ENCODE results near the gene IDNK.
A peak's percentile ranks its signal among the peaks of the same experiment; 100 is the strongest.
"Not testable (repeated sequence)": the region's sequence is repeated elsewhere in the genome, so short reads cannot be mapped to it uniquely, and the experiment has no call there.

The IDNK gene

DNA sequence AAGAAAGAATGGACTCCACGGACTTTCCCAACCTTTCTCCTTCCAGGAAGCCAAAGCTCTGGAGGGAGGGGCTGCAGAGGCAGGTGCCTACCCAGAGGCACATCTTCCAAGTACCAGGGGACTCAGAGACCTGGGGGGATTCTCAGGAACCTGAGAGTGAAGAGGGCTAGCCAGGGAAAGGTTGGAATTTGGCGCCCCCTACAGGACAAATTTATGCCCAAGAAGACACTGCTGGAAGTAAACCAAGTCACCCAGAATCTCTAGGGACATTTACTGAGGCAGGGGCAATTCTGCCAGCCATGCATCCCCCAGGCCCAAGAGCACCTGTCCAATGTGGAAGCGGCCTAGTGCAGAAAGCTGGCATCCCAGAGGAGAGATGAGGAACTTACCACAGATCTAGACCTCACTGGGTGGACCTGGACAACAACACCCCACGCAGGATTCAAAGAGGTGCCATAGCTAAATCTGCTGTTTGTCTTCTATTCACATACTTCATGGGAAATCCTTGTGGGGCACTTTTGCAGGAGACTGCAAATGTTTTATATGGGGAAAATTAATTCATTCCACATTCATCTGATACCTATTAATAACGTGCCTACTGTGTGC is 25.9 kb upstream of the IDNK start:
- peak; percentile 57 for DNase-seq (ENCODE audit: low read depth)
- TF ChIP-seq, protein P1, sequence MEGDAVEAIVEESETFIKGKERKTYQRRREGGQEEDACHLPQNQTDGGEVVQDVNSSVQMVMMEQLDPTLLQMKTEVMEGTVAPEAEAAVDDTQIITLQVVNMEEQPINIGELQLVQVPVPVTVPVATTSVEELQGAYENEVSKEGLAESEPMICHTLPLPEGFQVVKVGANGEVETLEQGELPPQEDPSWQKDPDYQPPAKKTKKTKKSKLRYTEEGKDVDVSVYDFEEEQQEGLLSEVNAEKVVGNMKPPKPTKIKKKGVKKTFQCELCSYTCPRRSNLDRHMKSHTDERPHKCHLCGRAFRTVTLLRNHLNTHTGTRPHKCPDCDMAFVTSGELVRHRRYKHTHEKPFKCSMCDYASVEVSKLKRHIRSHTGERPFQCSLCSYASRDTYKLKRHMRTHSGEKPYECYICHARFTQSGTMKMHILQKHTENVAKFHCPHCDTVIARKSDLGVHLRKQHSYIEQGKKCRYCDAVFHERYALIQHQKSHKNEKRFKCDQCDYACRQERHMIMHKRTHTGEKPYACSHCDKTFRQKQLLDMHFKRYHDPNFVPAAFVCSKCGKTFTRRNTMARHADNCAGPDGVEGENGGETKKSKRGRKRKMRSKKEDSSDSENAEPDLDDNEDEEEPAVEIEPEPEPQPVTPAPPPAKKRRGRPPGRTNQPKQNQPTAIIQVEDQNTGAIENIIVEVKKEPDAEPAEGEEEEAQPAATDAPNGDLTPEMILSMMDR (IDR thresholded peaks at IDR 0.05; ENCODE audit: insufficient read depth, low read depth, low read length, missing control alignments): peak; percentile 76
- no peak overlapping the region for H3K4me3 ChIP-seq (ENCODE audit: low read depth, low read length)

DNA sequence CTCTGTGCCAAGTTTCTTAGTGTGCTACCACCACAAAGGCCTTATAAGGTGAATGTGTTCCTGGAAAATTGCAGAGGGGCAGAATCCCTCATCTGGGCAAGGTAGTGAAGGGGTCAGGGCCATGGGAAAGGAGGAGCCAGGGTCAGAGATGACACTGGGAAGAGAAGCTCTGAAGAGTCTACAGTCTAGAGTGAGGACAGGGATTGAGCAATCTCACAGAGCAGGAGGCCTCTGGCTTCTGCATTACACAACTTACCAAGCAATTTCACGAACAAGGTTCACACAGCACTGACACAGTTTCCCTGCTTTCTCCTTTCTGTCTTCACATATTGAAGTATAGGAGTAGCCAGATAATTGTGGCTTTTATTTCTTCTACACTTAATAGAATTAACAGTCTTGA is 24.5 kb upstream of the IDNK start:
- TF ChIP-seq, protein P1 (IDR thresholded peaks at IDR 0.05; ENCODE audit: insufficient read depth, low read depth, low read length, missing control alignments): no peak
- no peak overlapping the region for H3K4me3 ChIP-seq (ENCODE audit: low read depth, low read length)
- no peak for DNase-seq (ENCODE audit: low read depth)

DNA sequence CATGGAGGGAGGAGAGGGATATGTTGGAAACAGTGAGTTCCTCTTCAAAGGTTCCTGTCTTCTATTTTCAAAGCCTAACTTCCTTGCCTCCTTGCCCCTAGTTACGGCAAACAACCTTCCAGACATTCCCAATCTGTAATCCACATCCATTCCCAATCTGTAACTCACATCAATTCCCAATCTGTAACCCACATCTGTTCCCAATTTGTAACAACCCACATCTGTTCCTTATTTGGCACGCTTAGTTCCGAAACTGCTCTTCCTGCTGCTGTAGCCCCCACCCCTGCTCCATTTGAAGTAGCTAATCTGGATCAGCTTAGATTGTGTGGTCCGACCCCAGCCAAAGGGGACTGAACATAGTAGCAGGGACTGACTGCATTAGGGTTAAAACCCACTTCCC is 23.9 kb upstream of the IDNK start:
- no peak overlapping the region for H3K4me3 ChIP-seq (ENCODE audit: low read depth, low read length)
- TF ChIP-seq, protein P1 (IDR thresholded peaks at IDR 0.05; ENCODE audit: insufficient read depth, low read depth, low read length, missing control alignments): no peak
- DNase-seq (ENCODE audit: low read depth): no peak

DNA sequence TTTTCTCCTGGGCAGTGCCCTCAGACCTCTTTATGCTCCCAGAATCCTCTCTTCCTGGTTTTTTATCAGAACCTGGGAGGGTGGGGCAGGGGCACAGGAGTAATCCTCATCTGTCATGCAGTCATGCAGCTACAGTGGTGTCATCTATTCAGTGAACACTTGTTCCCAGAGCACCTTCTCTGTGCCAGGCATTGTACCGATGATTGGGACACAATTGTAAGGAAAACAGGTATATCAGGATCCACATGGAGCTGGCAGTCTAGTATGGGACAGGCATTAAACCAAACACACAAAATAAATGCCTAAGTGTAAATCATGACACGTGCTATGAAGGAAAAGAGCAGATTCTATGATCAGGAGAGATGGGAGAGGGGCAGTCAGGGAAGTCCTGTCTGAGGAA is 21.5 kb upstream of the IDNK start:
- DNase-seq (ENCODE audit: low read depth): no peak
- TF ChIP-seq, protein P1 (IDR thresholded peaks at IDR 0.05; ENCODE audit: insufficient read depth, low read depth, low read length, missing control alignments): no peak
- no peak overlapping the region for H3K4me3 ChIP-seq (ENCODE audit: low read depth, low read length)

DNA sequence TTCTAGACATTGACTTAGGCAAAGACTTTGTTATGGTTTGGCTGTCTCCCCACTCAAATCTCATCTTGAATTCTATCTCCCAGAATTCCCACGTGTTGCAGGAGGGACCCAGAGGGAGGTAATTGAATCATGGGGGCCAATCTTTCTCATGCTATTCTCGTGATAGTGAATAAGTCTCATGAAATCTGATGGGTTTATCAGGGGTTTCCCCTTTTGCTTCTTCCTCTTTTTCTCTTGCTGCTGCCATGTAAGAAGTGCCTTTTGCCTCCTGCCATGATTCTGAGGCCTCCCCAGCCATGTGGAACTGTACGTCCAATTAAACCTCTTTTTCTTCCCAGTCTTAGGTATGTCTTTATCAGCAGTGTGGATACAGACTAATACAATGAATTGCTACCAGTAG is 15.3 kb upstream of the IDNK start:
- DNase-seq (ENCODE audit: low read depth); H3K4me3 ChIP-seq (ENCODE audit: low read depth, low read length): not testable (repeated sequence)

DNA sequence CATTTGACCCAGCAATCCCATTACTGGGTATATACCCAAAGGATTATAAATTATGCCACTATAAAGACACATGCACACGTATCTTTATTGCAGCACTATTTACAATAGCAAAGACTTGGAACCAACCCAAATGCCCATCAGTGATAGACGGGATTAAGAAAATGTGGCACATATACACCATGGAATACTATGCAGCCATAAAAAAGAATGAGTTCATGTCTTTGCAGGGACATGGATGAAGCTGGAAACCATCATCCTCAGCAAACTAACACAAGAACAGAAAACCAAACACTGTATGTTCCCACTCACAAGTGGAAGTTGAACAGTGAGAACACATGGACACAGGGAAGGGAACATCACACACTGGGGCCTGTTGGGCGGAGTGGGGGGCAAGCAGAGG is 9.6 kb upstream of the IDNK start:
- not testable (repeated sequence) for H3K4me3 ChIP-seq (ENCODE audit: low read depth, low read length); DNase-seq (ENCODE audit: low read depth)

DNA sequence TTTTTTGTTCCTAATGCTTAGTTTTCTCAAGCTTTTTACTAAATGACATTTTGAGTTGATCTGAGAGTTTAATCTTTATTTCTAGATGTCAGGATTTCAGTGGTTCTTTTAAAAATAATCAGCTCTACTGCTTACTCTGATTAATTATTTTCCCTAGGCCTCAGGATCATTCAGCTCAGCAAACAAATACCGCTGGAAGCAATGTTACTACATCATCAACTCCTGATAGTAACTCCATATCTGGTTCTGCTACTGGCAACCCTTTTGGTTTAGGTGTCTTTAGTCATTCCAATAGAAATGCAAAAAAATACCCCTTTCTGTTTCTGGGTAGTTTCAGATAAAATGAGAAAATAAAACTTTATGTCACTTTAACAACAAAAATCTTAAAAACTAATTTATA is 5.6 kb upstream of the IDNK start:
- H3K4me3 ChIP-seq (ENCODE audit: low read depth, low read length): no peak overlapping the region
- DNase-seq (ENCODE audit: low read depth): no peak
- TF ChIP-seq, protein P1 (IDR thresholded peaks at IDR 0.05; ENCODE audit: insufficient read depth, low read depth, low read length, missing control alignments): no peak

DNA sequence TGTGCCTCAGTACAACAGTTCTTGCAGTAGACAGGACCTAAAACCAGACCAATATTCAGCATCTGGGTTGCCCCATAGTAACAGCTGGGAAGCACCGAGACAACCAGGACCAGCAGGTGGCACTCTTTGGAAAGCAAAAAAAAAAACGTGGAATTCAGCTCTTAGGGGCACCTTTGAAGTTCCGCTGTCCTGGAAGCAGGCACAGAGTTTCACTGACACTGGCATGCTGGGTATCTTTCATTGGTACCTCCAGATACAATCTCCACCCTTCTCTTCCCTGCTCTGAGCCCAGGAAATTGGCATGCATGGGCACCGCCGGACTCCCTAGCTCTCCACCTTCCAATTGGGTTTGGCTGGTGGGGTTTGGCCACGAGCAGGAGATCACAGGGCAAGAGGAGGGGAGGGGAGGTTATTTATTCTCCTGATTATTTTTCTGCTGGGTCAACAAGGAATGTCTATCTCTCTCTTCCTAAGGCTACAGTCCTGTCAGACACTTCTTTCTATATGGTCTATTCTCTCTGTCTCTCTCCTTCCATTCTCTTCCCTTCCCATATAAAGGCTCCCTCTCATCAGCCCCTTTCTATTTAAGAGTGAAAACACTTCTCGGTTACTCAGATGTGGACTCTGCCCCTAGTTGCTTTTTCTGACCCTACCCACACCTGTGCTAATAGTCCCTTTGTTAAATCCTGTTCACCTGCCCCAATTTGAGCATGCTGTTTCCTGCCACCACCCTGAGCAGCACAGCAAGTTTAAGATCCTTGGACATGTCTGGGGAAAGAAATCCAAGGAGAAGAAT is 1.9 kb upstream of the IDNK start:
- TF ChIP-seq, protein P1 (IDR thresholded peaks at IDR 0.05; ENCODE audit: insufficient read depth, low read depth, low read length, missing control alignments): peak; percentile 69
- DNase-seq (ENCODE audit: low read depth): peak; percentile 65
- no peak overlapping the region for H3K4me3 ChIP-seq (ENCODE audit: low read depth, low read length)
